Liver (tissue), 9 donors: Measurements from ENCODE around the gene IREB2. TPM values are rescaled to one million over a fixed set of nuclear protein-coding genes. Genes with fewer than 3 reads are reported as not detected.

Experiments
- DNase-seq: peaks from one replicate; pipeline ENCODE4 v3.0.0-alpha.2; 2017; ENCODE audit warnings: low spot score
- H3K27ac ChIP-seq, 2 donors: one replicate each; pipeline ENCODE4 v1.7.0; 2013; ENCODE audit warnings: inconsistent platforms in 2 of 2, low read length in 2 of 2, control low read depth in 1 of 2, low read depth in 1 of 2, mild to moderate bottlenecking in 1 of 2
- H3K27me3 ChIP-seq, 4 donors: one replicate each; pipeline versions ENCODE4 v1.6.1 to v1.7.0; 2013; ENCODE audit warnings: low read length in 3 of 4, inconsistent platforms in 1 of 4, mild to moderate bottlenecking in 1 of 4, moderate library complexity in 1 of 4; ENCODE audit not compliant: control insufficient read depth in 4 of 4, insufficient read depth in 4 of 4
- H3K36me3 ChIP-seq, 4 donors: one replicate each; pipeline versions ENCODE4 v1.6.1 to v1.7.0; 2013; ENCODE audit warnings: low read length in 3 of 4, mild to moderate bottlenecking in 3 of 4, low read depth in 1 of 4, moderate library complexity in 1 of 4; ENCODE audit not compliant: control insufficient read depth in 4 of 4, insufficient read depth in 3 of 4
- H3K4me1 ChIP-seq, 4 donors: one replicate each; pipeline versions ENCODE4 v1.6.1 to v1.7.0; 2013; ENCODE audit warnings: low read length in 3 of 4, mild to moderate bottlenecking in 3 of 4, moderate library complexity in 1 of 4; ENCODE audit not compliant: control insufficient read depth in 4 of 4, insufficient read depth in 4 of 4
- H3K4me3 ChIP-seq, 3 donors: one replicate each; pipeline versions ENCODE4 v1.6.1 to v1.7.0; 2013; ENCODE audit warnings: low read length in 3 of 3, control low read depth in 1 of 3, low read depth in 1 of 3, mild to moderate bottlenecking in 1 of 3
- H3K9ac ChIP-seq, 2 donors: one replicate each; pipeline ENCODE4 v1.7.0; 2013; ENCODE audit warnings: low read length in 2 of 2, mild to moderate bottlenecking in 2 of 2, moderate library complexity in 2 of 2, control low read depth in 1 of 2, low read depth in 1 of 2
- H3K9me3 ChIP-seq, 4 donors: one replicate each; pipeline versions ENCODE4 v1.6.1 to v1.7.0; 2013; ENCODE audit warnings: low read length in 3 of 4; ENCODE audit not compliant: control insufficient read depth in 4 of 4
- CTCF ChIP-seq: fragments of 150-350 bp; IDR thresholded peaks from 2 replicates; pipeline ENCODE4 v1.5.1; 2017; ENCODE audit warnings: improper control_type of control experiment, low read depth, low read length; ENCODE audit not compliant: missing input control
- EGR1 ChIP-seq, 2 donors: IDR thresholded peaks; 2 replicates each; pipeline ENCODE4 v1.6.1; 2016 to 2018; ENCODE audit warnings: antibody characterized with exemption in 2 of 2, low read depth in 2 of 2
- FOXA1 ChIP-seq: IDR thresholded peaks from 2 replicates; pipeline ENCODE4 v1.6.1; 2016; ENCODE audit warnings: antibody characterized with exemption
- FOXA2 ChIP-seq: IDR thresholded peaks from 2 replicates; pipeline ENCODE4 v1.6.1; 2016; ENCODE audit warnings: antibody characterized with exemption
- GABPA ChIP-seq, 2 donors: IDR thresholded peaks in 1 of 2; conservative IDR thresholded peaks in 1 of 2; 2 replicates each; pipeline ENCODE4 v1.6.1; 2016; ENCODE audit warnings: antibody characterized with exemption in 2 of 2, mild to moderate bottlenecking in 1 of 2, moderate library complexity in 1 of 2
- HNF4A ChIP-seq, 2 donors: conservative IDR thresholded peaks; 2 replicates each; pipeline ENCODE4 v1.6.1; 2016; ENCODE audit warnings: antibody characterized with exemption in 2 of 2, mild to moderate bottlenecking in 2 of 2
- HNF4G ChIP-seq: IDR thresholded peaks from 2 replicates; pipeline ENCODE4 v1.6.1; 2016; ENCODE audit warnings: antibody characterized with exemption
- JUND ChIP-seq, 2 donors: IDR thresholded peaks; 2 replicates each; pipeline ENCODE4 v1.6.1; 2016; ENCODE audit warnings: antibody characterized with exemption in 2 of 2
- MAX ChIP-seq: IDR thresholded peaks from 2 replicates; pipeline ENCODE4 v1.6.1; 2016; ENCODE audit warnings: antibody characterized with exemption
- NR2F2 ChIP-seq: IDR thresholded peaks from 2 replicates; pipeline ENCODE4 v1.6.1; 2016; ENCODE audit warnings: antibody characterized with exemption
- RAD21 ChIP-seq, 2 donors: IDR thresholded peaks; 2 replicates each; pipeline ENCODE4 v1.6.1; 2016; ENCODE audit warnings: antibody characterized with exemption in 2 of 2, mild to moderate bottlenecking in 2 of 2
- RXRA ChIP-seq, 2 donors: IDR thresholded peaks; 2 replicates each; pipeline ENCODE4 v1.6.1; 2017 to 2018; ENCODE audit warnings: antibody characterized with exemption in 2 of 2, mild to moderate bottlenecking in 1 of 2
- SP1 ChIP-seq: IDR thresholded peaks from 2 replicates; pipeline ENCODE4 v1.6.1; 2018; ENCODE audit warnings: antibody characterized with exemption, mild to moderate bottlenecking
- TAF1 ChIP-seq: conservative IDR thresholded peaks from 2 replicates; pipeline ENCODE4 v1.6.1; 2016; ENCODE audit warnings: antibody characterized with exemption, mild to moderate bottlenecking
- YY1 ChIP-seq: IDR thresholded peaks from 2 replicates; pipeline ENCODE4 v1.6.1; 2016; ENCODE audit warnings: antibody characterized with exemption, mild to moderate bottlenecking
- WGBS: extraction: QIAGEN DNeasy Blood & Tissue Kit; methylation state at CpG from one replicate; pipeline ENCODE4 v1.1.7; 2013; 5-methylcytosine and 5-hydroxymethylcytosine counted together
- polyA plus RNA-seq, 2 donors: library from polyadenylated mRNA; stranded (reverse) in 1 of 2; unstranded in 1 of 2; fragments of 200-250 nt in 1 of 2; fragments of >200 nt in 1 of 2; fragmentation: Nextera tagmentation in 1 of 2; extraction: Ambion mirVana in 1 of 2; gene quantifications; one replicate each; pipeline versions ENCODE4 v1.2.1 to v1.2.3, GENCODE V29; 2013 to 2015
- total RNA-seq, 2 donors: library from RNA; depleted of rRNA; stranded (reverse); fragments of >200 nt; gene quantifications; one replicate each; pipeline ENCODE4 v1.2.3, GENCODE V29; 2014
- TF ChIP-seq, protein P1 (sequence below): IDR thresholded peaks from 2 replicates; pipeline ENCODE4 v1.6.1; 2016; ENCODE audit warnings: antibody characterized with exemption
- TF ChIP-seq, protein P2 (sequence below): IDR thresholded peaks from 2 replicates; pipeline ENCODE4 v1.6.1; 2016; ENCODE audit warnings: antibody characterized with exemption, mild to moderate bottlenecking
- donor health status: healthy.
- donor health status: healthy.
- donor health status: healthy.
- donor health status: healthy.
- donor health status: healthy.

The IREB2 gene
- total and polyA plus RNA-seq, 4 donors = 7.0 to 51.4 (median 17.0) TPM

- H3K27ac ChIP-seq = no peak overlapping the region
- no peaks in the 10 kb centered on the region for H3K9me3 ChIP-seq
- no peaks in the 10 kb centered on the region for H3K4me1 ChIP-seq
- H3K27me3 ChIP-seq = peaks cover 0 to 2% (median 0%) of the 10 kb centered on the region in 4 donors
- H3K36me3 ChIP-seq = no peaks in the 10 kb centered on the region
- no peak overlapping the region for H3K4me3 ChIP-seq
- 73% methylated on average over 4 of the region's 4 CpGs for whole genome bisulfite sequencing
- no peak overlapping the region for H3K9ac ChIP-seq
- TF ChIP-seq HNF4A (conservative IDR thresholded peaks at IDR 0.05) (no peak), MAX (no peak), JUND (IDR thresholded peaks at IDR 0.05) (no peak), FOXA2 (no peak), NR2F2 (no peak), CTCF (no peak), RXRA (IDR thresholded peaks at IDR 0.05) (no peak), TAF1 (no peak), YY1 (no peak), HNF4G (no peak), RAD21 (IDR thresholded peaks at IDR 0.05) (no peak), FOXA1 (no peak)
- TF ChIP-seq, protein P1, sequence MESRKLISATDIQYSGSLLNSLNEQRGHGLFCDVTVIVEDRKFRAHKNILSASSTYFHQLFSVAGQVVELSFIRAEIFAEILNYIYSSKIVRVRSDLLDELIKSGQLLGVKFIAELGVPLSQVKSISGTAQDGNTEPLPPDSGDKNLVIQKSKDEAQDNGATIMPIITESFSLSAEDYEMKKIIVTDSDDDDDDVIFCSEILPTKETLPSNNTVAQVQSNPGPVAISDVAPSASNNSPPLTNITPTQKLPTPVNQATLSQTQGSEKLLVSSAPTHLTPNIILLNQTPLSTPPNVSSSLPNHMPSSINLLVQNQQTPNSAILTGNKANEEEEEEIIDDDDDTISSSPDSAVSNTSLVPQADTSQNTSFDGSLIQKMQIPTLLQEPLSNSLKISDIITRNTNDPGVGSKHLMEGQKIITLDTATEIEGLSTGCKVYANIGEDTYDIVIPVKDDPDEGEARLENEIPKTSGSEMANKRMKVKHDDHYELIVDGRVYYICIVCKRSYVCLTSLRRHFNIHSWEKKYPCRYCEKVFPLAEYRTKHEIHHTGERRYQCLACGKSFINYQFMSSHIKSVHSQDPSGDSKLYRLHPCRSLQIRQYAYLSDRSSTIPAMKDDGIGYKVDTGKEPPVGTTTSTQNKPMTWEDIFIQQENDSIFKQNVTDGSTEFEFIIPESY = no peak
- TF ChIP-seq, protein P2, sequence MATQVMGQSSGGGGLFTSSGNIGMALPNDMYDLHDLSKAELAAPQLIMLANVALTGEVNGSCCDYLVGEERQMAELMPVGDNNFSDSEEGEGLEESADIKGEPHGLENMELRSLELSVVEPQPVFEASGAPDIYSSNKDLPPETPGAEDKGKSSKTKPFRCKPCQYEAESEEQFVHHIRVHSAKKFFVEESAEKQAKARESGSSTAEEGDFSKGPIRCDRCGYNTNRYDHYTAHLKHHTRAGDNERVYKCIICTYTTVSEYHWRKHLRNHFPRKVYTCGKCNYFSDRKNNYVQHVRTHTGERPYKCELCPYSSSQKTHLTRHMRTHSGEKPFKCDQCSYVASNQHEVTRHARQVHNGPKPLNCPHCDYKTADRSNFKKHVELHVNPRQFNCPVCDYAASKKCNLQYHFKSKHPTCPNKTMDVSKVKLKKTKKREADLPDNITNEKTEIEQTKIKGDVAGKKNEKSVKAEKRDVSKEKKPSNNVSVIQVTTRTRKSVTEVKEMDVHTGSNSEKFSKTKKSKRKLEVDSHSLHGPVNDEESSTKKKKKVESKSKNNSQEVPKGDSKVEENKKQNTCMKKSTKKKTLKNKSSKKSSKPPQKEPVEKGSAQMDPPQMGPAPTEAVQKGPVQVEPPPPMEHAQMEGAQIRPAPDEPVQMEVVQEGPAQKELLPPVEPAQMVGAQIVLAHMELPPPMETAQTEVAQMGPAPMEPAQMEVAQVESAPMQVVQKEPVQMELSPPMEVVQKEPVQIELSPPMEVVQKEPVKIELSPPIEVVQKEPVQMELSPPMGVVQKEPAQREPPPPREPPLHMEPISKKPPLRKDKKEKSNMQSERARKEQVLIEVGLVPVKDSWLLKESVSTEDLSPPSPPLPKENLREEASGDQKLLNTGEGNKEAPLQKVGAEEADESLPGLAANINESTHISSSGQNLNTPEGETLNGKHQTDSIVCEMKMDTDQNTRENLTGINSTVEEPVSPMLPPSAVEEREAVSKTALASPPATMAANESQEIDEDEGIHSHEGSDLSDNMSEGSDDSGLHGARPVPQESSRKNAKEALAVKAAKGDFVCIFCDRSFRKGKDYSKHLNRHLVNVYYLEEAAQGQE = no peak
- no peak for DNase-seq
Observed at GRCh38 chr15:78408355-78408640, 29.7 kb upstream of the IREB2 start.

GRCh38 chr15:78408961-78409360 is 29.1 kb upstream of the IREB2 start:
- Histone ChIP-seq H3K4me1 (no peaks in the 10 kb centered on the region), H3K27ac (no peak overlapping the region), H3K9ac (no peak overlapping the region), H3K4me3 (no peak overlapping the region), H3K27me3 (no peaks in the 10 kb centered on the region), H3K36me3 (no peaks in the 10 kb centered on the region), H3K9me3 (no peaks in the 10 kb centered on the region)
- DNase-seq = no peak
- WGBS = 53% methylated on average over 2 of the region's 2 CpGs
- TF ChIP-seq HNF4G (no peak), JUND (IDR thresholded peaks at IDR 0.05) (no peak), HNF4A (conservative IDR thresholded peaks at IDR 0.05) (no peak), NR2F2 (no peak), GABPA (IDR thresholded peaks at IDR 0.05 in 1 of 2, conservative IDR thresholded peaks at IDR 0.05 in 1 of 2) (no peak), FOXA2 (no peak), SP1 (no peak), RXRA (IDR thresholded peaks at IDR 0.05) (no peak), CTCF (no peak), EGR1 (IDR thresholded peaks at IDR 0.05; ENCODE audit: low read depth in 2 of 2) (no peak)
- TF ChIP-seq, protein P2 = no peak
- TF ChIP-seq, protein P1 = no peak
